RKO (cell line): ENCODE results near the gene PALMD.

Experiments used
- DNase-seq: peaks from one replicate; pipeline ENCODE4 v3.0.0-alpha.2; 2016; ENCODE audit warnings: low spot score

Gene PALMD, protein sequence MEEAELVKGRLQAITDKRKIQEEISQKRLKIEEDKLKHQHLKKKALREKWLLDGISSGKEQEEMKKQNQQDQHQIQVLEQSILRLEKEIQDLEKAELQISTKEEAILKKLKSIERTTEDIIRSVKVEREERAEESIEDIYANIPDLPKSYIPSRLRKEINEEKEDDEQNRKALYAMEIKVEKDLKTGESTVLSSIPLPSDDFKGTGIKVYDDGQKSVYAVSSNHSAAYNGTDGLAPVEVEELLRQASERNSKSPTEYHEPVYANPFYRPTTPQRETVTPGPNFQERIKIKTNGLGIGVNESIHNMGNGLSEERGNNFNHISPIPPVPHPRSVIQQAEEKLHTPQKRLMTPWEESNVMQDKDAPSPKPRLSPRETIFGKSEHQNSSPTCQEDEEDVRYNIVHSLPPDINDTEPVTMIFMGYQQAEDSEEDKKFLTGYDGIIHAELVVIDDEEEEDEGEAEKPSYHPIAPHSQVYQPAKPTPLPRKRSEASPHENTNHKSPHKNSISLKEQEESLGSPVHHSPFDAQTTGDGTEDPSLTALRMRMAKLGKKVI

GRCh38 chr1:99645699-99646531, at the start of gene PALMD:
PALMD (plus strand) TSS chr1:99646113; CDS start chr1:99646318, 205 bp downstream.
- DNase-seq: no peak

GRCh38 chr1:99598738-99599411, 47.0 kb upstream of the PALMD start:
- DNase-seq: no peak

- DNase-seq: peak; percentile 34
Observed at GRCh38 chr1:99599678-99600175, 46.2 kb upstream of the PALMD start.

DNA sequence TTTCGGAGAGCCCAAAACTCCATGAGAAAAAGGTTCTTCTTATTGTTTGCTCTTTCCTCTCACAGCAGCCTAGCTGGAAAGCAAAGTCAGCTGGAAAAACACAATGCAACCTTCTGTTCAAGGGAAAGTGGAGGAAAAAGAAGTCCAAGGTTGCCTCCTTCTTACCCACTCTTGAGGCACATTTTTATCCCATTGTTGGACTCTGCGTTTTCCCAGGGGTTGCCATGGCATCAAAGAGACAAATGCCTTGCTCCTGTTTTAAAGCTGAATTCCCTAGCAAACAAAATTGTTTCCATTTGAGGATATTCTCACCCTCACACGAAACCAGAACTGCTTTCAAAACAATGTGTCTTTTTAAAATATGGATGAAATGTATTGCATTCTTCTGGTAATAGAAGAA, 45.1 kb upstream of the PALMD start:
- DNase-seq: no peak

DNA sequence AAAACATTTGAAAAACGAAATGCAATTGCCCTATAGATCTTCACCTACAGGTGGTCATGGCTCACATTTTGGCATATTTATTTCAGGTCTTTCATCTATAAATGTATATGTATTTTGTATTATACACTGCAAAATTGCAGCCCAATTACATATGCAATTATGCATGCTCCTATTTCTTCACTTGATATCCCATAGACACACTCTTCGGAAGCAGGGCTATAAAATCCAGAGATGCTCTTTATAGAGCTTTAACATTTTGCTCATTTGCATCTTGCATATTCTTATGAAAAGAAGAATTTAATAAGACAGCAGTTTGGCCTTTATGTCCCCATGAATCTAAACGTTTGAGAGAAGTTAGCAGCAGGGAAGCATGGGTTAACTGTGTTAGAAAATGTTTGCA, 44.7 kb upstream of the PALMD start:
- DNase-seq: no peak

DNA sequence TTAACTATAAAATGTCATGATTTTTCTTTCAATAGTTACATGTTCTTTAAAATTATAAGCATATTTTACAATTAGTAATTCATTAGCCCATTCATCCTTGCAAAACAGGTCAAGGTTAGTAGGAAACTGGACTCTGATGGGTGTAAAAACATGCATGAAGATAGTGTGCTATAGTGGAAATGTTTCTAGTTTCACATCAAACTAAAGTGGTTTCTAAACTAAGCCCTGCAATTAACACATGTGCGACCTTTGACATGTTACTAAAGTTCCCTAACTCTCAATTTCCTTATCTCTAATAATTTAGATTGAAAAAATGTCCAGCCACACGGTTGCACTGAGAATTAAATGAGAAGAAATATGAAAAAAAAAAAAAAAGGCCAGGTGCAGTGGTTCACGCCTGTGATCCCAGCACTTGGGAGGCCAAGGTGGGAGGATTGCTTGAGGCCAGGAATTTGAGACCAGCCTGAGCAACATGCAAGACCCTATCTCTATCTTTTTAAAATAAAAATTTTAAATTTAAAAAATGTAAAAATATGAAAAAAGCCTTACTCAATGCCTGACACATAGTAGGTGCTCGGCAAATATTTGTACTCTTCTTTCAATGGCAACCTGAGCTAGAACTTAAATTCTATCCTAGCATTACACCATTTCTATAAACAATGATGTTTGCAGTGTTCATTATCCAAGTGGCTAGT, 44.1 kb upstream of the PALMD start:
- no peak for DNase-seq

DNA sequence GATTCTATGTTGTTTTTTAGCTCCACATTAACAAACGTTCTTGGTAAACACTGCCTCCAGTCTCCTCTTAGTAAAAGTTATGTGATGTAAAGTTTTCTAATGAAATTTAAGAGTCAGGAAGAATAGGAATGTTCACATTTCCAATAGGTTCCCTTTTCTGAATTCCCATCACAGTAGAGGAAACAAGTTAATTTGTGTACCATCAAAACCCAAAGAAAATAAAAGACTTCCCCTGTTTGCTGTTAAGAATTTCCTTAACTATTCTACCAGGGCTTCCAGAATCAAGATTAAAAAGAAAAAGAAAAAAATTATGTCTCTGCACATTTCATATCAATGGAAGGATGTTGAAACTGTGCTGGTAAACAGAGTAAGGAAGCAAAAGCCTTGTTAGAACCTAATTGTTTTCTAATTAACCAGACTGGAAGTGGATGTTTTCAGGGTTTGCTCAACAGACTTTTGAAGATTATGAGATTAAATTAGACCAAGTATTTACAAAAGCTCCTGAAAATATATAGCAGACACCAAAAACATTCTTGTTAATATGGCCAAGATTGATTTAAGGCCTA, 43.4 kb upstream of the PALMD start:
- no peak for DNase-seq

GRCh38 chr1:99603699-99604560, 42.0 kb upstream of the PALMD start:
- DNase-seq: no peak

DNA sequence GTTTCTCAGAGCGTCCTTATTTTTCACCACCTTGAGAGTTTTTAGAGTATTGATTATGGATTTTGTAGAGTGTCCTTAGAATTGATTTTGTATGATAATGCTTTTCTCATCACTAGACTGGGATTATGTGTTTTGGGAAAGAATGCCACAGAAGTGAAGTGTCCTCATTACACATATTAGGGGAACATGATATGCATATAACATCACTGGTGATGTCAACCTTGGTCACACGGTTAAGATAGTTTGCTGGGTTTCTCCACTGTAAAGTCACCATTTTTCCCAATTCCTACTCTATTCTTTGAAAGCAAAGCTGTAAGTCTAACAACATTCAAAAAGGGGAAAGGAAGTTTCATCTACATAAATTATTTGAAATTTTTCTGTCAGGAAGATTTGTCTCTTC, 39.6 kb upstream of the PALMD start:
- DNase-seq: no peak

- no peak for DNase-seq
Observed at GRCh38 chr1:99607590-99607989, 38.3 kb upstream of the PALMD start.

- no peak for DNase-seq
Observed at GRCh38 chr1:99608058-99608457, 37.9 kb upstream of the PALMD start.

DNA sequence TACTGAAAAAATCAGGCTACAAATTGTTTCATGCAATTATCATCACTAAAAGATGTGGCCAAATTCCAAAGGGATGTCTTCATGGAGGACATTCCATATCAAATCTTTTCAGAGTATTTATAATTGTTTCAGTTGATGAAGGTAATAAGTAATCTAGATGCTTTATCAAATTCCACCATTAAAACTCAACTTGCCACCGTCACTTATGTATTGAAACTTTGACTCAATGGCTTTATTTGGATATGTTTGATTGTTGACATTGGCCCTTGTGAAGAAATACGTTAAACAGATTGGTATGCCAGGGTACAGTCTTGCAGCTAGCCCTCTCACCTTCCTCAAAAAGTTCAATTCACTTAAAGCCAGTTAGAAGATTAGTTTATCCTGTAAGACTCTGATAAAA, 32.2 kb upstream of the PALMD start:
- no peak for DNase-seq

DNA sequence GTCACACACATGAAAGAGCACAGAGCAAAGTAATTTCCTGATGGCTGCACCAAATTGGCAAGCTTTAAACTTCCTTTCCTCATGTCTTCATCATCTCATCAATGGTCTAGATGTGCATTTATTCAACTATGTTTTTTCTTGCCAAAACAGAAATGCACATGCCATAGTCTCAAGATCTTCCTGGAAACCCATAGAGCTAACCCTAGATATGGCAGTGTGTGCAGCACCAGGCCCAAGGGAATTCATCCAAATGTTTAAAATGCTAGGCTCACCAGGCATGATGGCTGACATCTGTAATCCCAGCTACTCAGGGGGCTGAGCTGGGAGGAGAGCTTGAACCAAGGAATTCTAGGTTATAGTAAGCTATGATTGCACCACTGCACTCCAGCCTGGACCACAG, 31.2 kb upstream of the PALMD start:
- DNase-seq: no peak

DNA sequence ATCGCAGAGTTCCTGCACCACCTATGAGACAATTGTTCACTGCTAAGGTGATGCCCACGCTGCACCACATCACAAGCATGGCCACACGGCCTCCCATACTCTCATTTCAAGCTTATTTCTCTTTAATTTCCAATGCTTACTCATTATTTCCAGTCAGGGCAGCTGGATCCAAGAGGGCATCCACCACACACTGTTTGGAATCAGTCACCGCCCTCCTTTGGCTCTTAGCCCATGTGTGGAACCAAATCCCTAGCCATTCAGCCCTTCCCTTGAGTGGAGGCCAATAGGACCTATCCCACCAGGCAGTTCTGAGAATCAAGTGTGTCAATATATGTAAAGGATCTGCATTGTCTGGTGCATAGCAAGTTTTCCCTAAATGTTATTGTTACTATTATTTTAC, 26.3 kb upstream of the PALMD start:
- no peak for DNase-seq

DNA sequence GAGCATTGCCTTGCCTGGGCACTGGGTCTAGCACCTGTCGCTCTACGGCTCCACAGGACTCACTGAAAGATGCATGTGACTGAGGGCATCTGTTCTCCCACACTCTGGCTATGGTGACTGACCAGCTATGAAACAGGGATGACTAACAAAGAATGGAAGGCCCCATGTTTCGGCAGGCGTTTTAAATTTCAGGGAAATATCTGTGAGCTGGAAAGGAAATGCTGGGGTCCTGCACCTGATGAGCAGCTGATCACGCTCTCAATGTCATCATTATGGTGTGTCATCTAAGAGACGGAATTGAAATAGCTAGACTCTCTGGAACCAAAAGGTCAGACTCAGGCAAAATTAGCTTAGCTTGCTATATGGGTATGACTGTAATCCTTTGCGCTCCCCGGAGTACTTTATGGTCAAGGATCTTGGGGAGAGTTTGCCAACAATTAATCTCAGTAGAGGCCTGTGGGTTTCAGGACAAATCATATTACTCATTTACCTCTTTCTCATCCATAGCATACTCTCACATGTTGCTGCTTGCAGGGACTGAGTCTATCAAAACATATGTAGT, 24.5 kb upstream of the PALMD start:
- peak; percentile 26 for DNase-seq

DNA sequence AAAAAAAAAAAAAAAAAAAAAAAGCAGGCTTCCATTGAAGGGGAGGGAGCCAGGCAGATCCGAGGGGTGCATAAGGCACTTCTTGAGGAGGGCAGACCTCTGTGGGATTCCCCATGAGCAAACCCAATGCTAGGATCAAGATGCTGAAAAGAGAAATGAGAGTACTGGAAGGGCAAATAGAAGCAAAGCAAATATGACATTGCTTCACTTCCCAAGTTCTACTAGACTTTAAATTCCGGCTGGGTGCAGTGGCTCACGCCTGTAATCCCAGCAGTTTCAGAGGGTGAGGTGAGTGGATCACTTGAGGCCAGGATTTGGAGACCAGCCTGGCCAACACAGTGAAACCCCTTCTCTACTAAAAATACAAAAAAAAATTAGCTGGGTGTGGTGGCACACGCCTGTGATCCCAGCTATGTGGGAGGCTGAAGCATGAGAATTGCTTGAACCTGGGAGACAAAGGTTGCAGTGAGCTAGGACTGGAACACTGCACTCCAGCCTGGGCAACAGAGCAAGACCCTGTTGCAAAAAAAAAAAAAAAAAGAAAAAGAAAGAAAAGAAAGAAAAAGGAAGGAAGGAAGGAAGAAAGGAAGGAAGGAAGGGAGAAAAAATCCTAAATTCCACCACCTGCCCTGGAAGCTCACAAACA, 23.1 kb upstream of the PALMD start:
- no peak for DNase-seq

DNA sequence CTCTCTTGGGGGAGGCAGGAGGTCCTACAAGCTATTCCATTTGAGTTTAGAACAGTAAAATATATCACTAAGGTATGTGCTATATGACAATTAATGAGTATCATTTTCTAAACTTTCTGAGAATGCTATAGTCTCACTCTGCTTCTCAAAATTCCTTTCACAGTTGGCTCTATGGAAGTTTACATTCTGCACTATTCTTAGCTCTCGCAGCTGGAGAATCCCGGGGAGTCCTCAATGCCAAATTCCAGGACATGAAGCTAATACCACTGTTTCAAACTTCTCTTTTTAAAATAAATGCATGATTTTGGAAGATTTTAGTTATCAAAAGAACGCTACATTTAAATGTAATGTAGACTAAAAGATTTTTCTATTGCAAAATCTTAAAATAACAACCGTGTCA, 22.4 kb upstream of the PALMD start:
- no peak for DNase-seq

DNA sequence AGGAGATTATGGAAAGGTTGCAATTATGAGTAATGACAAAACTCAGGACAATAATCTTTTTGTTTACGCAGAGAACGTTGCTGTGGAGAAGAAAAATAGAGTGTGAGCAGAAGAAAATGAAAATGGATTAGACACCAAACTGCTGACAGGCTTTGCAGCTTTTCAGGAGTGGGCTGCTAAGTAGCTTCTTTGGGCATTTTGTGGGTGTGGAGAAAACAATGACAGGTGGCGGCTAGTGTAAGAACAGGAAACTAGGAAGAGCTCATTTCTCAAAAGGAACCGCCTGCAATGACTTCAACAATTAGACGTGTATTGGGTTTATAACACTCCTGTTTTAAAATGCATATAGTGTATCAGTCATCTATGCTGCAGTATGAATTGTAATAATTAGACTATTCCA, 18.3 kb upstream of the PALMD start:
- no peak for DNase-seq

- DNase-seq: no peak
Observed at GRCh38 chr1:99629164-99629563, 16.7 kb upstream of the PALMD start.
